Neural progenitor cell (in vitro differentiated cells): ENCODE results near the gene ERI2.

Experiments
- CTCF ChIP-seq: fragments of 200-600 bp; sonication (generic); IDR thresholded peaks from 2 replicates; pipeline ENCODE4 v1.5.1; 2017; ENCODE audit warnings: antibody characterized with exemption, mild to moderate bottlenecking
- EZH2 ChIP-seq: fragments of 200-600 bp; sonication (generic); IDR thresholded peaks from 2 replicates; pipeline ENCODE4 v1.6.1; 2017; ENCODE audit warnings: antibody characterized with exemption, mild to moderate bottlenecking, moderate library complexity
- EZH2phosphoT487 ChIP-seq: fragments of 200-600 bp; sonication (generic); IDR thresholded peaks from 2 replicates; pipeline ENCODE4 v1.6.1; 2017; ENCODE audit warnings: antibody characterized with exemption

GRCh38 chr16:20853981-20854620 lies 47.8 kb upstream of the ERI2 start:
- TF ChIP-seq CTCF, result no peak
- no peak for TF ChIP-seq EZH2
- no peak for TF ChIP-seq EZH2phosphoT487
